IMR-90 (cell line): Measurements from ENCODE around the gene SCN8A. TPM values are rescaled to one million over a fixed set of nuclear protein-coding genes. Genes with fewer than 3 reads are reported as not detected.

Experiments
- ATAC-seq: fragments of 200-7000 bp; cut with Tn5 transposase; 2 replicates; pipeline ENCODE4 v1.9.1; 2020; ENCODE audit warnings: low read depth, mild to moderate bottlenecking, moderate library complexity
- BruUV-seq: library from RNA; stranded (reverse); fragments of 400-500 nt; replicated peaks from 2 replicates; lab custom pipeline; 2021; lab: Mats Ljungman, UMichigan
- CTCF ChIA-PET: fragments of 300-600 bp; formaldehyde crosslinking; extraction: SDS; loops from one replicate; lab custom pipeline; 2021; ENCODE audit warnings: antibody characterized with exemption; lab: Yijun Ruan, JAX
- POLR2A ChIA-PET: fragments of 300-600 bp; sonication (Branson Sonifier 250); formaldehyde crosslinking; loops from one replicate; lab custom pipeline; 2022; ENCODE audit warnings: antibody characterized with exemption; ENCODE audit not compliant: unreplicated experiment; lab: Charles Lee
- DNase-seq: peaks from one replicate; pipeline ENCODE4 v3.0.0; 2013
- H2AFZ ChIP-seq: replicated peaks from 2 replicates; pipeline ENCODE3; 2013; ENCODE audit warnings: low read length, mild to moderate bottlenecking; ENCODE audit not compliant: poor library complexity
- H2AK5ac ChIP-seq: 2 replicates; pipeline ENCODE4 v1.6.1; 2013; ENCODE audit warnings: low read depth, low read length, inconsistent platforms
- H2AK9ac ChIP-seq: replicated peaks from 2 replicates; pipeline ENCODE3; 2013; ENCODE audit warnings: mild to moderate bottlenecking, low read depth, low read length, moderate library complexity; ENCODE audit not compliant: poor library complexity
- H2BK120ac ChIP-seq: 2 replicates; pipeline ENCODE4 v1.6.1; 2013; ENCODE audit warnings: low read depth, low read length, inconsistent platforms
- H2BK15ac ChIP-seq: 3 replicates; pipeline ENCODE4 v1.6.1; 2013; ENCODE audit warnings: low read depth, low read length, inconsistent platforms
- H2BK20ac ChIP-seq: 2 replicates; pipeline ENCODE4 v1.6.1; 2013; ENCODE audit warnings: low read depth, mild to moderate bottlenecking, inconsistent platforms, low read length, moderate library complexity
- H2BK5ac ChIP-seq: 2 replicates; pipeline ENCODE4 v1.6.1; 2013; ENCODE audit warnings: mild to moderate bottlenecking, low read depth, low read length, inconsistent platforms; ENCODE audit not compliant: poor library complexity, severe bottlenecking
- H3K14ac ChIP-seq: replicated peaks from 2 replicates; pipeline ENCODE4 v1.6.1; 2013; ENCODE audit warnings: low read depth, low read length, inconsistent platforms
- H3K18ac ChIP-seq: 2 replicates; pipeline ENCODE4 v1.6.1; 2013; ENCODE audit warnings: low read depth, low read length, control low read depth
- H3K23ac ChIP-seq: 2 replicates; pipeline ENCODE4 v1.6.1; 2013; ENCODE audit warnings: low read depth, low read length, inconsistent platforms
- H3K27ac ChIP-seq: 2 replicates; pipeline ENCODE4 v1.5.1; 2013; ENCODE audit warnings: mild to moderate bottlenecking, control low read depth, low read length; ENCODE audit not compliant: insufficient read depth
- H3K27me3 ChIP-seq: 2 replicates; pipeline ENCODE4 v1.6.1; 2013; ENCODE audit warnings: low read length; ENCODE audit not compliant: control insufficient read depth, insufficient read depth
- H3K36me3 ChIP-seq: 2 replicates; pipeline ENCODE4 v1.6.1; 2013; ENCODE audit warnings: low read length, mixed read lengths; ENCODE audit not compliant: control insufficient read depth, insufficient read depth
- H3K4ac ChIP-seq: 2 replicates; pipeline ENCODE4 v1.6.1; 2013; ENCODE audit warnings: low read depth, low read length, inconsistent platforms
- H3K4me1 ChIP-seq: 2 replicates; pipeline ENCODE4 v1.6.1; 2013; ENCODE audit warnings: low read length, mixed read lengths; ENCODE audit not compliant: control insufficient read depth, insufficient read depth
- H3K4me2 ChIP-seq: 2 replicates; pipeline ENCODE4 v1.6.1; 2013; ENCODE audit warnings: low read depth, mild to moderate bottlenecking, control low read depth, low read length, moderate library complexity
- H3K4me3 ChIP-seq: 2 replicates; pipeline ENCODE4 v1.5.1; 2013; ENCODE audit warnings: low read depth, mild to moderate bottlenecking, control low read depth, low read length, moderate library complexity; ENCODE audit not compliant: insufficient read depth
- H3K56ac ChIP-seq: 2 replicates; pipeline ENCODE4 v1.6.1; 2013; ENCODE audit warnings: low read length, inconsistent platforms; ENCODE audit not compliant: insufficient read depth; ENCODE audit errors: extremely low read depth
- H3K79me1 ChIP-seq, 2 experiments: 2 replicates each; pipeline ENCODE4 v1.6.1; 2013; ENCODE audit warnings: low read length in 2 of 2, inconsistent platforms in 1 of 2, low read depth in 1 of 2
- H3K9ac ChIP-seq: 2 replicates; pipeline ENCODE4 v1.6.1; 2013; ENCODE audit warnings: low read depth, low read length, control low read depth
- H3K9me1 ChIP-seq: 2 replicates; pipeline ENCODE4 v1.6.1; 2013; ENCODE audit warnings: low read length, inconsistent platforms; ENCODE audit not compliant: insufficient read depth
- H3K9me3 ChIP-seq: 2 replicates; pipeline ENCODE4 v1.6.1; 2013; ENCODE audit warnings: low read length; ENCODE audit not compliant: control insufficient read depth, insufficient read depth
- H4K20me1 ChIP-seq: 2 replicates; pipeline ENCODE4 v1.6.1; 2013; ENCODE audit warnings: low read length, inconsistent platforms; ENCODE audit not compliant: insufficient read depth
- H4K5ac ChIP-seq: 2 replicates; pipeline ENCODE4 v1.6.1; 2013; ENCODE audit warnings: mild to moderate bottlenecking, low read depth, low read length, control low read depth
- H4K8ac ChIP-seq, 2 experiments: 2 replicates each; pipeline ENCODE4 v1.6.1; 2013; ENCODE audit warnings: low read depth in 2 of 2, low read length in 2 of 2, control low read depth in 1 of 2, inconsistent platforms in 1 of 2
- H4K91ac ChIP-seq: 2 replicates; pipeline ENCODE4 v1.6.1; 2013; ENCODE audit warnings: low read depth, low read length, inconsistent platforms; ENCODE audit not compliant: insufficient read depth
- CEBPB ChIP-seq: IDR thresholded peaks from 2 replicates; pipeline ENCODE4 v1.6.1; 2012; ENCODE audit warnings: low read depth, low read length, improper control_type of control experiment
- RFX5 ChIP-seq: IDR thresholded peaks from 2 replicates; pipeline ENCODE4 v1.8.0; 2012; ENCODE audit warnings: low read depth, mild to moderate bottlenecking, low read length, moderate library complexity
- WGBS, 2 experiments: methylation state at CpG; one replicate each; pipeline versions ENCODE4 v1.1.5 to v1.1.7; 2013; ENCODE audit warnings: missing lambda C conversion rate in 2 of 2; ENCODE audit not compliant: insufficient read length in 1 of 2; ENCODE audit errors: extremely low coverage in 2 of 2; 5-methylcytosine and 5-hydroxymethylcytosine counted together
- dilution Hi-C: fragments of 300-500 bp; cut with HindIII; formaldehyde crosslinking; loops from one replicate; pipeline ENCODE4 v1.14.3; 2018; ENCODE audit warnings: low sequenced_read_pairs; ENCODE audit not compliant: unreplicated experiment
- in situ Hi-C: fragments of 300-500 bp; cut with MboI; formaldehyde crosslinking; loops from 3 replicates; pipeline ENCODE4 v1.14.3; 2019; ENCODE audit warnings: low sequenced_read_pairs, inconsistent platforms, mixed read lengths
- intact Hi-C: fragments of 100-400 bp; cut with micrococcal nuclease; formaldehyde crosslinking; loops from 2 replicates; pipeline ENCODE4 v1.10.0; 2022
- polyA plus RNA-seq, 3 experiments: library from polyadenylated mRNA; depleted of rRNA; stranded (reverse); fragments of >200 nt; gene quantifications; 2 replicates each; pipeline ENCODE4 v1.2.3, GENCODE V29; 2012; ENCODE audit warnings: low replicate concordance in 1 of 3
- total RNA-seq: library from RNA; depleted of rRNA; stranded (reverse); fragments of >200 nt; gene quantifications from 2 replicates; pipeline ENCODE4 v1.2.3, GENCODE V29; 2012

SCN8A gene
- total and polyA plus RNA-seq, 2 of the 4 experiments (the other 2 are of a cell fraction): 6.9 to 19.7 TPM

DNA sequence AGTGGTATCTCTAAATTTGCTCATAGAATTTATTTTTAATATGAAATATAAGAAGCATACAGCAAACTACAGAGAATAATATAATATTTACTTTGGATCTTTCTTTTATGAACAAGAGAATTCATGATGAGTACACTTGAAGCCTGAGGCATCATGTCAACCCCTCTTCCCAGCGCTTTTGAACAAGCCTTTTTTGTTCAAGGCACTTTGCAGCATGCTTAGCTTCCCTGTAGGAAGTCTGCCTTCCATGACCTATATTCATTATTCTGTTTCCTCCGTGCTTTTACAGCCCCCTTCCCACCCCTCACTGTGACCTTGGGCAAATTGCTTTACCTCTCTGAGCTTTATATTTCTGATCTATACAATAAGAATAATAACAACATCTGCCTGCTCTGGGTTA is 41.6 kb downstream of the SCN8A start:
- Histone ChIP-seq H2AFZ (no peak overlapping the region), H3K4me2 (no peak overlapping the region), H3K23ac (no peak overlapping the region), H4K8ac (no peak overlapping the region), H3K27me3 (no peaks in the 10 kb centered on the region), H2AK9ac (no peak overlapping the region), H4K5ac (no peak overlapping the region), H2BK120ac (no peak overlapping the region), H4K91ac (no peak overlapping the region), H3K4me1 (peaks cover 5% of the 10 kb centered on the region; the same call in 1 of the 2 replicates), H2BK5ac (no peak overlapping the region), H4K20me1 (peaks cover 17% of the 10 kb centered on the region; the same call in 1 of the 2 replicates), H3K79me1 (peaks cover 33 to 61% of the 10 kb centered on the region in 2 experiments; a peak in 3 of 4 replicates), H3K4ac (no peak overlapping the region), H3K14ac (no peak overlapping the region), H3K9me1 (peaks cover 12% of the 10 kb centered on the region), H3K56ac (no peak overlapping the region), H2BK15ac (no peak overlapping the region), H3K36me3 (no peaks in the 10 kb centered on the region), H2AK5ac (no peak overlapping the region), H3K9ac (no peak overlapping the region), H3K18ac (no peak overlapping the region), H3K4me3 (no peak overlapping the region), H3K9me3 (no peaks in the 10 kb centered on the region), H3K27ac (no peak overlapping the region), H2BK20ac (no peak overlapping the region)
- WGBS, 2 experiments: no CpG with 5 or more reads among the region's 2 CpGs
- intact Hi-C loops (loop anchor here (5.0 kb wide), 1 partner anchor 35 kb away; no protein-coding TSS in a partner anchor), dilution Hi-C loops (no loop called here), in situ Hi-C loops (no loop called here)
- ATAC-seq: no peak
- CTCF ChIA-PET: no interaction called here
- TF ChIP-seq RFX5: no peak
- TF ChIP-seq CEBPB: no peak
- no peak for DNase-seq
- POLR2A ChIA-PET: no interaction called here
- BruUV-seq: no TSS peak
